B cell (primary cell): ENCODE measurements around the gene LDHD. TPM values are rescaled to one million over a fixed set of nuclear protein-coding genes. Genes with fewer than 3 reads are reported as not detected.

ENCODE experiments used
- ATAC-seq: fragments of 200-7000 bp; cut with Tn5 transposase; one replicate; pipeline ENCODE4 v1.10.0; 2021; ENCODE audit warnings: low read depth, mild to moderate bottlenecking, moderate number of reproducible peaks, moderate library complexity
- CTCF ChIA-PET: fragments of 350-600 bp; sonication (Branson Sonifier 250); formaldehyde crosslinking; loops from one replicate; lab custom pipeline; 2021; ENCODE audit warnings: antibody characterized with exemption, inconsistent platforms; lab: Charles Lee
- POLR2A ChIA-PET: fragments of 350-600 bp; sonication (Branson Sonifier 250); formaldehyde crosslinking; loops from one replicate; lab custom pipeline; 2021; ENCODE audit warnings: antibody characterized with exemption; lab: Charles Lee
- DNase-seq: peaks from one replicate; pipeline ENCODE4 v3.0.0; 2013
- H2AFZ ChIP-seq: 2 replicates; pipeline ENCODE4 v1.6.1; 2012; ENCODE audit warnings: mild to moderate bottlenecking, low read depth, low read length; ENCODE audit not compliant: insufficient read depth, poor library complexity, severe bottlenecking
- H3K27ac ChIP-seq, 2 donors: 1 replicate in 1 of 2; 2 replicates in 1 of 2; pipeline ENCODE4 v1.5.1; 2012 to 2013; ENCODE audit warnings: low read length in 2 of 2, mild to moderate bottlenecking in 2 of 2, moderate library complexity in 1 of 2
- H3K27me3 ChIP-seq, 4 experiments: fragments of 200-600 bp in 1 of 4; sonication (generic) in 1 of 4; replicated peaks in 1 of 4; 1 replicate in 2 of 4; 2 replicates in 2 of 4; pipeline versions ENCODE4 v1.6.1 to v1.7.0; 2013 to 2016; ENCODE audit warnings: low read length in 3 of 4, mild to moderate bottlenecking in 2 of 4, mixed read lengths in 1 of 4, moderate library complexity in 1 of 4; ENCODE audit not compliant: insufficient read depth in 4 of 4, control insufficient read depth in 3 of 4; ENCODE audit errors: control extremely low read depth in 1 of 4
- H3K36me3 ChIP-seq, 2 experiments: replicated peaks in 1 of 2; 1 replicate in 1 of 2; 2 replicates in 1 of 2; pipeline versions ENCODE4 v1.6.1 to v1.7.1; 2013; ENCODE audit warnings: low read length in 1 of 2; ENCODE audit not compliant: insufficient read depth in 2 of 2, control insufficient read depth in 1 of 2; ENCODE audit errors: control extremely low read depth in 1 of 2, extremely low read depth in 1 of 2
- H3K4me1 ChIP-seq, 2 donors: fragments of 200-600 bp in 1 of 2; sonication (generic) in 1 of 2; 1 replicate in 1 of 2; 2 replicates in 1 of 2; pipeline versions ENCODE4 v1.5.1 to v1.6.1; 2013 to 2017; ENCODE audit warnings: low read length in 2 of 2; ENCODE audit not compliant: control insufficient read depth in 2 of 2, insufficient read depth in 2 of 2
- H3K4me2 ChIP-seq: replicated peaks from 2 replicates; pipeline ENCODE3; 2012; ENCODE audit warnings: mild to moderate bottlenecking, low read depth, low read length; ENCODE audit not compliant: poor library complexity, severe bottlenecking
- H3K4me3 ChIP-seq, 5 experiments: fragments of 200-600 bp in 1 of 5; sonication (generic) in 1 of 5; 1 replicate in 3 of 5; 2 replicates in 2 of 5; pipeline versions ENCODE4 v1.5.1 to v1.7.0; 2011 to 2016; ENCODE audit warnings: low read length in 4 of 5, mild to moderate bottlenecking in 4 of 5, low read depth in 2 of 5, control low read depth in 1 of 5, moderate library complexity in 1 of 5; ENCODE audit not compliant: insufficient read depth in 1 of 5; ENCODE audit errors: control extremely low read depth in 1 of 5, extremely low read depth in 1 of 5
- H3K79me2 ChIP-seq: fragments of 200-600 bp; sonication (generic); one replicate; pipeline ENCODE4 v1.6.0; 2016; ENCODE audit warnings: low read length; ENCODE audit not compliant: control insufficient read depth, insufficient read depth
- H3K9ac ChIP-seq: fragments of 200-600 bp; sonication (generic); 2 replicates; pipeline ENCODE4 v1.6.1; 2017; ENCODE audit warnings: mild to moderate bottlenecking, low read length, moderate library complexity
- H3K9me3 ChIP-seq, 3 donors: one replicate each; pipeline versions ENCODE4 v1.6.1 to v1.7.1; 2013; ENCODE audit warnings: low read length in 2 of 3; ENCODE audit not compliant: control insufficient read depth in 2 of 3, insufficient read depth in 1 of 3; ENCODE audit errors: control extremely low read depth in 1 of 3
- H4K20me1 ChIP-seq: 2 replicates; pipeline ENCODE4 v1.6.0; 2012; ENCODE audit warnings: mild to moderate bottlenecking, low read length; ENCODE audit not compliant: insufficient read depth, control insufficient read depth, poor library complexity, severe bottlenecking
- H3K27ac Mint-ChIP-seq: one replicate; pipeline ENCODE4 v1.8.0; 2021; ENCODE audit warnings: mixed read lengths
- H3K27me3 Mint-ChIP-seq: one replicate; pipeline ENCODE4 v1.8.0; 2021; ENCODE audit warnings: mixed read lengths
- H3K4me1 Mint-ChIP-seq: one replicate; pipeline ENCODE4 v1.8.0; 2021; ENCODE audit warnings: mixed read lengths
- H3K4me3 Mint-ChIP-seq: one replicate; pipeline ENCODE4 v1.8.0; 2021; ENCODE audit warnings: mixed read lengths
- H3K9me3 Mint-ChIP-seq: one replicate; pipeline ENCODE4 v1.8.0; 2022; ENCODE audit warnings: mixed read lengths; ENCODE audit not compliant: insufficient read depth
- CTCF ChIP-seq: fragments of 200-600 bp; IDR thresholded peaks from one replicate; pipeline ENCODE4 v1.8.0; 2022; ENCODE audit warnings: antibody characterized with exemption, mild to moderate bottlenecking
- EZH2 ChIP-seq: IDR thresholded peaks from 2 replicates; pipeline ENCODE4 v1.6.1; 2012; ENCODE audit warnings: borderline replicate concordance, low read depth, mild to moderate bottlenecking, moderate library complexity, low read length; ENCODE audit not compliant: insufficient read depth, poor library complexity, severe bottlenecking
- WGBS: methylation state at CpG from one replicate; pipeline ENCODE4 v1.1.5; 2013; ENCODE audit warnings: missing lambda C conversion rate; ENCODE audit not compliant: insufficient coverage; 5-methylcytosine and 5-hydroxymethylcytosine counted together
- intact Hi-C: fragments of 100-400 bp; cut with micrococcal nuclease; formaldehyde crosslinking; loops from one replicate; pipeline ENCODE4 v1.10.0; 2022
- polyA plus RNA-seq: library from polyadenylated mRNA; depleted of rRNA; stranded (reverse); fragments of >200 nt; gene quantifications from 2 replicates; pipeline ENCODE4 v1.2.3, GENCODE V29; 2012
- total RNA-seq, 2 donors: library from RNA; stranded (reverse); fragments of 120-200 nt in 1 of 2; gene quantifications; 1 replicate in 1 of 2; 2 replicates in 1 of 2; pipeline versions ENCODE4 v1.2.3 to v1.2.4, GENCODE V29; 2013 to 2022

The LDHD gene
- total and polyA plus RNA-seq, 2 donors (not counting 1 experiment from before 2014, with no cell fraction given): 0.19 TPM; not detected in 1

GRCh38 chr16:75118943-75119539, 2.5 kb upstream of the LDHD start:
- intact Hi-C loops: no loop called here
- DNase-seq: no peak
- 95% methylated on average over 4 of the region's 6 CpGs for WGBS

More at GRCh38 chr16:75118943-75119539, 2.5 kb upstream of the LDHD start:
- Histone ChIP-seq H3K4me2 (no peak overlapping the region), H3K27me3 (peaks cover 0 to 3% (median 0%) of the 10 kb centered on the region in 4 experiments), H3K4me1 (no peaks in the 10 kb centered on the region), H2AFZ (no peak overlapping the region), H4K20me1 (no peaks in the 10 kb centered on the region), H3K79me2 (no peaks in the 10 kb centered on the region), H3K9me3 (peaks cover 3 to 18% (median 11%) of the 10 kb centered on the region in 3 donors), H3K9ac (no peak overlapping the region), H3K27ac (no peak overlapping the region), H3K36me3 (no peaks in the 10 kb centered on the region), H3K4me3 (no peak overlapping the region)
- Mint-ChIP-seq H3K4me1 (no peaks in the 10 kb centered on the region), H3K27ac (no peak overlapping the region), H3K4me3 (no peak overlapping the region), H3K9me3 (peaks cover 7% of the 10 kb centered on the region), H3K27me3 (no peaks in the 10 kb centered on the region)
- no peak for TF ChIP-seq EZH2
- TF ChIP-seq CTCF: no peak
- ChIA-PET POLR2A (no interaction called here), CTCF (interaction anchor here (0.6 kb wide), 1 partner anchor 129 kb away, joined by 4 read pairs; no protein-coding TSS in a partner anchor)
- no peak for ATAC-seq
